Activated CD4-positive, alpha-beta T cell treated with anti-CD3 and anti-CD28 coated beads, Interleukin-2, amount 50 U/mL, for 4 hours (primary cell): ENCODE results near the gene MRPS34.
"Not testable (repeated sequence)": the region's sequence is repeated elsewhere in the genome, so short reads cannot be mapped to it uniquely, and the experiment has no call there.

ENCODE experiments used
- DNase-seq, 2 experiments: peaks; one replicate each; pipeline ENCODE4 v3.0.0-alpha.2; 2020

MRPS34 gene

GRCh38 chr16:1747934-1748333, 25.0 kb downstream of the MRPS34 start:
- no peak for DNase-seq

- no peak for DNase-seq
Measured at GRCh38 chr16:1746693-1747195, 26.2 kb downstream of the MRPS34 start.

GRCh38 chr16:1745900-1746692, 26.8 kb downstream of the MRPS34 start:
- no peak for DNase-seq

- no peak for DNase-seq
Measured at GRCh38 chr16:1745181-1745899, 27.6 kb downstream of the MRPS34 start.

GRCh38 chr16:1744338-1744840, 28.5 kb downstream of the MRPS34 start:
- DNase-seq: no peak

DNA sequence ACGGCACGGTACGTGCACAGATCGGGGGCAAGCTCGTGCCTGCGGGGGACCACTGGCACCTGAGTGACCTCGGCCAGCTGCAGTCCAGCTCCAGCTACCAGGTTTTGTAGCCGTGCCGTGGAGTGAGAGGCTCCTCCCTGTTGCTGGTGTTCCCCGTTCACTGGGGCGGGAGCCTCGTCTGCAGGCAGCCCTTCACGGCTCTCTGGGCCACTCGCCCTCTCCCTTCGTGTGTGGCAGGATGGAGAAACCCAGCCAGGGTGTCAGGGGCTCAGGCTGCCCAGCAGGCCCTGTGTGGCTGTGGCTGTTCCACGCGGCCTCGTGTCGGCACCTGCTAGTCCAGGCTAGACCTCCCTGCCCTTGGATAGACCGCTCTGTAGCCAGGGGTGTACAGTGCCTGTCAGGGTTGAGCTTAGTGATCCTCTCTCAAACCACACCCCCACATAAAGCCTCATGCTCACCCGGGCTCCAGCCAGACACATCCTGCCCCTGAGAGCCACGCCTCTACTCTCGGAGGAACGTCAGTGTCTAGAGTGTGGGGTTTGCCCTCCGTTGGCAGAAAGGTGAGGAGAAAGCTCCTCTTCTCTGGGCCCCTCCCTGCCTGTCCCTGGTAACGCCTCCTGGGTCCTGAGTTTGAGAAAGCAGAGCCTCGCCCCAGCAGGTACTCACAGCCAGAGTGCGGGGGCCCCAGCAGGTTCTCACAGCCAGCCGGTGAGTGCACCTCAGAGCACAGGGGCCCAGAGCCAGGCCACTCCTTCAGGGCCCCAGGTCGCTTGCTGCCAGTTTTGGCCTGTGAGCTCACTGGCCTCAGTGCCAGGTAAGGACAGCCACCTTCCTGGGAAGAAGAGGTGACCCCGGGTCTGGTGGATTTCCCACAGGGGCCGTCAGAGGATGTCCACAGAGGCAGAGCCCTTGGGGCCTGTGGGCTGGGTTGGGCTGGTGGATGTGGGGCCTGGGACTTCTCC, 29.3 kb downstream of the MRPS34 start:
- DNase-seq: no peak

- no peak for DNase-seq
Measured at GRCh38 chr16:1741553-1742165, 31.3 kb downstream of the MRPS34 start.

- no peak for DNase-seq
Measured at GRCh38 chr16:1740781-1741490, 32.0 kb downstream of the MRPS34 start.

- no peak for DNase-seq
Measured at GRCh38 chr16:1740234-1740633, 32.7 kb downstream of the MRPS34 start.

DNA sequence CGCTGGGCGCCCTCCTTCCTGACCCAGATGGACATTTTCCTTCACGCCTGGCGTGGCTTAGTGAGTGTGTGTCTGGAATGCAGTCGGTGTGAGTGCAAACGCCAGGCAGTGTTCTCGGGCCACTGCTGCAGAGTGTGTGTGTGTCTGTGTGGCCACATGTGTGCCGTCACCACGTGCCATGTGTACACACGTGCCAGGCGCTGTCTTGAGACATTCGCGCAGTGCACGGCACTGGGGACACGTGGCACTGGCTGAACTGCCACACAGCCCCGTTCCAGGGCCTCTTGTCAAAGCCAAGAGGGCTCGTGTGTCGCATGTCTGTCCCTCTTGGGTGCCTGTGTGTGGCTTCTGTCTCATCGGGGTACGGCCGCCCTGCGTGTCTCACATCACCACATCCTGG, 38.1 kb downstream of the MRPS34 start:
- no peak for DNase-seq

DNA sequence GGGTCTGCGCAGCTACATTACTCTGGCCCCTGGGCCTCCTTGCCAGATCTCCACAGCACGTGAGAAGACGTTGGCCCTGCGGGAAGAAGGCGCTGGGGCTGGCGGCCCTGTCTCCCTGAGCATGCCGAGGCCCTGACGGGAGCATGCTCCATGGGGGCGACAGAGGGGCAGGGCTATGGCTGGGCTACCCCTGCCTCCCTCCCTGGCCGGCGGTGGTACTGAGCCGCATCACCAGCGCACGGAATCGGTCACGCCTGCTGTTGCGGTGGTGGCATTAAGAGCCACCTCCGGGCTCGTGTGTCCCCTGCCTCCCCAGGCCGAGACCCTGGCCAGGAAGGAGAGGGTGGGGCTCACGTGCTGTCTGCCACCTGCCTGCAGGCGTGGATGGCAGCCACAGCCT, 38.8 kb downstream of the MRPS34 start:
- DNase-seq: no peak

DNA sequence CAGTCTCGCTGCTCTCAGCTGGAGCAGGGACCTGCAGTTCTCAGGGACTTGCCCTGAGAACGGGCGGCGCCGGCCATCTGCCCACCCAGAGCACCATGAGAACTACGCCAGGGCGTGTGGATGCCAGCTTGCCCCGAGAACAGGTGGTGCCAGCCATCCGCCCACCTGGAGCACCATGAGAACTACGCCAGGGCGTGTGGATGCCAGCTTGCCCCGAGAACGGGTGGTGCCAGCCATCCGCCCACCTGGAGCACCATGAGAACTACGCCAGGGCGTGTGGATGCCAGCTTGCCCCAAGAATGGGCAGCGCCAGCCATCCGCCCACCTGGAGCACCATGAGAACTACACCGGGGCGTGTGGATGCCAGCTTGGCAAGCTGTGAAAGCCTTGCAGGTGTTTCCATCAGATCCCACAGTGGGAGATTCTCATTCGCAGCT, 40.4 kb downstream of the MRPS34 start:
- DNase-seq: not testable (repeated sequence)

- DNase-seq: no peak
Measured at GRCh38 chr16:1732071-1732470, 40.9 kb downstream of the MRPS34 start.

- no peak for DNase-seq
Measured at GRCh38 chr16:1731603-1732002, 41.3 kb downstream of the MRPS34 start.

DNA sequence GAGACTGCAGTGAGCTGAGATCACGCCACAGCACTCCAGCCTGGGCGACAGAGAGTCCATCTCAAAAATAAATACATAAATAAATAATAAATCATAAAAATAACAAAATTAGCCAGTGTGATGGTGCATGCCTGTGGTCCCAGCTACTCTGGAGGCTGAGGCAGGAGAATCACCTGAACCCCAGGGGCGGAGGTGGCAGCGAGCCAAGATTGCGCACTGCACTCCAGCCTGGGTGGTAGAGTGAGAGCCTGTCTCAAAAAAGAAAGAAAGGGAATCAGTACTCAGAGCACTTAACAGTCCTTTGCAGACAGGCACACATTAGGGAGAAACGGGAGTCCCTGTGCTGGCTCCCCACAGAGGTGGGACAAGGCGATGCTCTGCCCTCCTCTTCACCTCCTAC, 41.9 kb downstream of the MRPS34 start:
- no peak for DNase-seq

DNA sequence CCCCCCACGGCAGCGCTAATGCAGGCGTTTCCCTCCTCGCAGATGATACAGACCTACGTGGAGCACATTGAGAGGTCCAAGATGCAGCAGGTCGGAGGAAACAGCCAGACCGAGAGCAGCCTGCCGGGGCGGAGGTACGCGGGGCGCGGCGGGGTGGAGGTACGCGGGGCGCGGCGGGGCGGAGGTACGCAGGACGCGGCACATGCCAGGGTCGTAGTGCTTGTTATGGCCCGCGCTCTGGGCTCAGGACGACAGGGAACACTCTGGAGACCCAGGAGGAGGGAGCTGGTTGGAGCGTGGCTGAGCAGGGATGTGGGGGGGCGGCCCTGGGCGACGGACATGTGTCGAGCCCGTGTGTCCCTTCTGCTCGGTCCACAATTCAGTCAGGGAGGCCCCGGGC, 43.5 kb downstream of the MRPS34 start:
- no peak for DNase-seq

- DNase-seq: no peak
Measured at GRCh38 chr16:1729026-1729425, 43.9 kb downstream of the MRPS34 start.

GRCh38 chr16:1727651-1728624, 45.0 kb downstream of the MRPS34 start:
- no peak for DNase-seq

GRCh38 chr16:1726661-1727502, 46.1 kb downstream of the MRPS34 start:
- no peak for DNase-seq
